GM21786 (cell line): ENCODE results near the gene PTGDS.

ENCODE experiments used
- ATAC-seq: cut with Tn5 transposase; IDR thresholded peaks from one replicate; pipeline ENCODE4 v1.9.1; 2021; ENCODE audit not compliant: unreplicated experiment

The PTGDS gene

GRCh38 chr9:137020771-137021567 is 43.7 kb downstream of the PTGDS start:
- no peak for ATAC-seq

DNA sequence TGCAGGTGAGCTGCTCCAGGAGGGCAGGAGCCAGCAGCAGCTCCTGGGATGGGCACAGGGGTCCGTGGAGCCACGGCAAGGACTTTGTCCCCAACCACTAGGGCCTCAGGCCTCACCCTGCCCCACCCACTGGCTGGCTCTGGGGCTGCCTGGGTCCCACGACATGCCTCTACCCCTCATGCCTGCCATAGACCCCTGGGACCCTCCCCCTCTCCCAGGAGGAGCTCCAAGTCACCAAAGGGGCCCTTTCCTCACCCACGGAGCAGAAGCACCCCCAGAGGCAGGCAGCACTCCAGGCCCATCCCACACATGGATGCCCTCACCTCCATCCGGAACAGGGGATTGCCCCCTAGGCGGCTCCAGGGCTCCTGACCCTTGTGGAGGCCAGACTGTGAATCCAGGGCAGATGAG is 44.3 kb downstream of the PTGDS start:
- no peak for ATAC-seq

DNA sequence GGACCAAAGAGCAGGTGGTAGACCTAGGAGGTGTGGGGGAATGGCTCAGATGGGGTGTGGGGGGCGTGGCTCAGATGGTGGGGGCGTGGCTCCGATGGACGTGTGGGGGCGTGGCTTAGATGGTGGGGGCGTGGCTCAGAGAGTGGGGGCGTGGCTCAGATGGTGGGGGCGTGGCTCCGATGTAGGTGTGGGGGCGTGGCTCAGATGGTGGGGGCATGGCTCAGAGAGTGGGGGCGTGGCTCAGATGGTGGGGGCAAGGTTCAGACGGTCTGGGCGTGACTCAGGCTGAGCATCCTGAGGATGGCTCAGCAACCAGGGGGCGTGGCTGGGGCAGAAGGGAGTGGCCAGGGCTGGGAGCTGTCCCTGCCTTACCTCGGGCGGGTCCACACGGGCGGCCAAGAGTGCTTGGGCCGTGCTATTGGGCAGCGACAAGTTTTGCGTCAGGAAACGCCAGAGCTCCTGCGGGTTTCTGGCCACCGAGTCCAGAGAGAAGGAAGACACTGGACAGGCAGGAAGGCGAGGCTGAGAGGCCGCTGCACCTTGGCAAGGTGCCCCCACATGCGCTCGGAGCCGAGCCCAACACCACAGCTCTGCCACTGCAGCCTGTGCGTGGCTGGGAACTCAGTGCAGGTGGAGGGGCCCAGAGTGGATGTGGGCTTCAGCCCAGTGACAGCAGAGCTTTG is 44.8 kb downstream of the PTGDS start:
- no peak for ATAC-seq

DNA sequence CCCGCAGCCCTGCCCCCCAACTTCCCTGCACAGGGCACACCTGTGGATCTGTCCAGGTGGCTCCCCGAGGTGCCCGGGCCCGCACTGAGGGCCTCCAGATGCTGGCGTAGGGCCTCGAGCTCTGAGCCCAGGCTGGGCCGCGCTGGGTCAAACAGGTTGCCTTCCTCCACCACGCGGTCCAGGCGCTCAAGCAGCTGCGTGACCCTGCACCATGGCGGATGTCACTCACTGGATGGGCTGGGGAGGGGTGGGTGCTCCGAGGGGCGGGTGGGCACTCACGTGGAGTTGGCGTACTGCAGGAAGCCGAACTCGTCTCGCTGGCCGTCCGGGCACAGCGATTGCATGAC is 45.3 kb downstream of the PTGDS start:
- no peak for ATAC-seq

DNA sequence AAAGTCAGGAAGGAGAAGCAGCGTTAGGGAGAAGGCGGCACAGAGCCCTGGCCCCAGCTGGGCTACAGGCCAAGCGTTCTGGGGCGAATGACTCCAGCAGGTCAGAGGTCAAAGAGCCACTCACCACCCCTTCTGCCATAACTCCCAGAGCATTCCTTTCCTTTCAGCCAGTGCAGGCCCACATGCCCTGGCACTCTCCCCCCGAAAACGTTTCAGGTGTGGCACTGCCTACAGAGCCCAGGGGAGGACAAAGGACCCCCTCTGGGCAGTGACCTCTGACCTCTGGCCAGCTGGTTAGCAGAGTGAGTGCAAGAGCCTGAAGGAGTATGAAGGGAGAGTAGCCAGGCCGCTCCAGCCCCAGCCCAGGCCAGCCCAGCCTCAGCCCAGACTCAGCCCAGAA is 45.9 kb downstream of the PTGDS start:
- ATAC-seq = no peak

DNA sequence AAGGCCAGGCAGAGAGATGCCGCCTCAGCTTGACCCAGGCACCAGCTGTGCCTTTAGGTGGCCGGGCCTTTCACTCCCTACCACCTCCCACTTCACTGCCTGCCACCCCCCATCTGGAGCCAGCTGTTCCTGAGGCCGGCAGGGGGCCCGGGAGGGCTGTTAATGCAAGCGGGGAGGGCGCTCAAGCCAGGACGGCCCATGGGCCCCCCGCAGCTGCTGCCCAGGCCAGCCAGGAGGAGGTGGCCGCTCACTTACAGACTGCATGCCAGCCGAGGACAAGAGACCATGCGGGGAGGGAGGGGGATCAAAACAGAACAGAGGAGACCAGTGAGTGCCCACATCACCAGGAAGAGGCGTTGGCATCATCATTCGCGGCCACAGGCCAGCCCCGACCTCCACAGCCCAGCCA is 46.3 kb downstream of the PTGDS start:
- ATAC-seq = no peak

DNA sequence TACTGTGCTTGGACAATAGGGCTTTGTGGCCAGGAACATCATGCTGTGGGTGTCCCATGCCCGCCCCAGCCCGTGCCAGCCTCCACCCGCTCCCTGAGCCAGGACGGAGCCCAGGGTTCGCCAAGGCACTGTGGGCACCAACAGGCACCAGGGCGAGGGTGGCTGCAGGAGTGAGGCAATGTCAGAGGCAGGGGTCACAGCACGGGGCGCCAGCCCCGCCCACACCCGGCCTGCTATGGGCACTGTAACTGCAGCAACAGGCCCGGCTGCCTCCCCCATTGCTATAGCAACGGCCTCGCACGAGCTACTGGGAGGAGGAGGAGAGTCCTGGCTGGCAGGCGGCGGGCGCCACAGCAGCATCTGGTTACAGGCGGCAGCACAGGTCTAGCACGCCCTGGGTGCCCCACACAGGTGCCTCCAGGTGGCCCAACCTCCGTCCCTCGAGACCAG is 48.2 kb downstream of the PTGDS start:
- ATAC-seq = no peak

GRCh38 chr9:137026384-137026783 is 49.1 kb downstream of the PTGDS start:
- ATAC-seq = no peak

- ATAC-seq = no peak
Observed at GRCh38 chr9:137026828-137027227, 49.5 kb downstream of the PTGDS start.

DNA sequence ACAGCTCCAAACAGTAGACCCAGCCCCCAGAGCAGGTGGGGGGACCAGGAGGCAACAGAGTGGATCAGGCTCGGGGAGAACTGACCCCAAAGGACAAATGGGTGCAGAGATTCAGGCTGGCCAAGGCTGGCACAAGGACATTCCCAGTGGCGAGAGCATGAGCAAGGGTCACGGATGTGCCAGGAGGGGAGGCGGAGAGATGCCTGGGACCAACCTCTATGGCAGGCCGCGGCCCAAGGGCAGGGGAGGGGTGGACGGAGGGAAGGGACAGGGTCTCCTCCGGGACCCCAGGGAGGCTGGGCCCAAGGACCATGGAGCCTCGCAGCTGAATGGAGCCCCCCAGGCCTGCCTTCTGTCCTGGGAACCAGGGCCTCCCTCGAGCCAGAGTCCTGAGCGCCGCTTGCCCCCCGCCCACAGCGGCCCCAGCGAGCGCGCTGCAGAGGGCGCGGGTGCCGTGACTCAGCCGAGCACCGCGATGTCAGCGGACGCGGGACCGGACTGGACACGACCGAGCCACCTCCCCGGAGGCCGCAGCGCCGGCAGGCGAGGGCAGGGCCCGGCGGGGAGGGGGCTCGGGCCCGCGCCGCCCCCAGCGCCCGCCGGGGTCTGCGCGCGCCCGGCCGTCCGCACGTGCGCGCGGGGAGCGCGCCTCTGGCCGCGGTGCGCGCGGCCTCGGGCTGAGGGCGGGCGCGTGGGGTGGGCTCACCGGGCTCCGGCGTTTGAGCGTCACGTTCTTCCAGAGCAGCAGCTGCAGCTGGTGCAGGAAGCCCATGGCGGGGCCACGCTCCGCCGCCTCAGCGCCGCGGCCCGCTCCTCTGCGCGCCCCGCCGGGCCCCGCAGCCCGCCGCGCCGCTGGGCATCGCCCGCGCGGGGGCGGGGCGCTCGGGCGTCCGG is 50.3 kb downstream of the PTGDS start, which contains the start of gene ABCA2:
Gene ABCA2, minus strand, starts transcription at position 869 of the 894 bp plus-strand sequence. Its CDS starts 97 bp downstream, at position 772.
- ATAC-seq = no peak

DNA sequence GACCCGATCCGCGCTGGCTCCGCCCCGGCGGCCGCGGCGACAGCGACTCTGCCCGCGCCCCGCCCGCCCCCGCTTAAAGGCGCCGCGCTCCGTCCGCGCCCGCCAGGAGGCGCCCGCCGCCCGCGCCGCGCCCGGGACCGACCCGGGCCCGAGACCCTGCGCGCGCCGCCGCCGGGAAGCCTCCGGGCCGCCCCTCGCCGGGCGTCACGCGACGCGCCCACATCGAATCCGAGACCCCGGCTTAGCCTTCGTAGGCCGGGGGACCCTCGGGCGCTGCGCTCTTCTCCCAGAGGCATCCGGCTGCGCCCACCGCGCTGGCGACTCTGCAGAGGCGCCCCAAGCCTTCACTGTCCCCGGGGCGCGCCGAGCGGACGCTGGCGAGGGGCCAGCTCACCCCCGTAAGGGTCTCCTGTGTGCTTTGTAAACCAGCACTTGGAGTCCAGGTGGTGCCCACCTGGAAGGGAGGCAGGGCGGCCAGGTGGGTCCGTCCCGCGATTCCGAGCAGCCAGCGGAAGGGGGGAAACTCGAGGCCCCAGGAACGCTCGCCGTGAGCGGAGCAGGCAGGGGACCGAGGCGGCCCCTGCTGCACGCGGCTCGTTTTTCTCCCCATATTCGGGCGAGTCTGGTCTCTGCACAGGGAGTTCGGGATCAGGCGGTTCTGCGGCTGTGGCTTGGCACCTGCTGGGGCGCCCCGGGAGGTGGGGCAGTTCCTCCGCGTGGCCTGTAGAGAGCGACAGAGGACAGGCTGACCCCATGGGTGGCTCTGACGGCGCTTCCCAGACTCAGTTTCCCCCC is 51.2 kb downstream of the PTGDS start:
- ATAC-seq = no peak

- peak; percentile 45 for ATAC-seq
Observed at GRCh38 chr9:137029058-137029936, 52.0 kb downstream of the PTGDS start.

DNA sequence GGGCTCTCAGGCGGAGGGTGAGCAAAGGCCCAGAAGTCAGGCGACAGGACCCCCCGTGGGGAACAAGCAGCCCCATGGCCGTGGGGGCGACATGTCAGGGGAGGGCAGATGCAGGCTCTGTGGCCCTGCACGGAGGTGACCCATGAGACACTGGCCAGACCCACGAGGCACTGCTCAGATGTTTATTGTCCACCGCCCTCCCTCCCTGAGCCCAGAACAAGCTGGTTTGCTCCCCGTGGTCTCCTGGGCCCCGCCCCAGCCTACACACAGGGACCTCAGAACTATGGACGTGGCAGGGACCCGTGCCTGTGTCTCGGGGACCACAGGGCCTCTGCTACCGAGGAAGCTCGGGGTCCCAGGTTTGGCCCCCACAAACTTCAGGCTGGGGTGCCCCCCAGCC is 52.7 kb downstream of the PTGDS start:
- no peak for ATAC-seq

DNA sequence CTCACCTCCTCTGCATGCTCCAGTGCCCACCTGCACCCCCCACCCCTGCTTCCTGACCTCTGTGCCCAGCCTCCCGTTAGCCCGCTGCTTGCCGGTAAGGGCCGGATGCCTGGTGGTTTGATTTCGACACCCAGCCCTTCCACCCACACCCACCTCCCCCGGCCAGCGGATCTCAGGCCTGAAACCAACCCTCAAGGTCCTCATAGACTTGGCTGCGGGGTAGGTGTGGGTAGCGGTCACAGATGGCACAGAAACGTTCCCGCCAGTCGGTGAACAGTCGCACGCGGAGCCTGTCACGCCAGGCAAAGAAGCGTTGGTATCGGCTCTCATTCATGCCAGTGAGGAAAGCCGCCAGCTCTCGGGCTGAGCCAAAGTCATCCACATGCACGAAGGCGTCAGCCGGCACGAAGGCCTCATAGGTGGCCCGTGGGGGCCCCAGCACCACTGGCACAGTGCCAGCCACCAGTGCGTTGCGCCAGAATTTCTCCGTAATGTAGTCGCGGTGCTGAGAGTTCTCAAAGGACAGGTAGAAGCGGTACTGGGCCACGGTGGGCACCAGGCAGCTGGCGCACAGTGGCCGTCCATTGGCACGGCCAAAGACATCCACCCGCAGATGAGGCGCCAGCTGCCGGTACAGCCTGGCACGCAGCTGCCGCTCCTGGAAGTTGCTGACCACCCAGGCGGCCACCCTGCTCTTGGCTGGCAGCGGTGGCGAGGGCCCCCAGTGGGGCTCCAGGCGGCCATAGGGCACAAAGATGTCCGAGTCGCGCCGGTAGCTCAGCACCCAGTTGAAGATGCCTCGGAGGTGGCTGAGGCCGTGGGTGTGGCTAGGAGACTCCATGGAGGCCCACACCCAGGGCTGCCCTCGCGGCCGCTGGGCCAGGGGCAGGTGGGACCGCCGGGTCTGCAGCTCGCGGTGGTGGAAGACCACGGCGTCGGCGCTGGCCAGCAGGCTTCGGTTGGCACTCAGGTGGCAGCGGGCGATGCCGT is 53.5 kb downstream of the PTGDS start:
- ATAC-seq = no peak
